Hepatic stellate cell (primary cell): ENCODE measurements around the gene GARNL3.
A peak's percentile ranks its signal among the peaks of the same experiment; 100 is the strongest.

Source experiments
- DNase-seq: peaks from one replicate; pipeline ENCODE4 v3.0.0; 2011; ENCODE audit warnings: low spot score

The GARNL3 gene

DNA sequence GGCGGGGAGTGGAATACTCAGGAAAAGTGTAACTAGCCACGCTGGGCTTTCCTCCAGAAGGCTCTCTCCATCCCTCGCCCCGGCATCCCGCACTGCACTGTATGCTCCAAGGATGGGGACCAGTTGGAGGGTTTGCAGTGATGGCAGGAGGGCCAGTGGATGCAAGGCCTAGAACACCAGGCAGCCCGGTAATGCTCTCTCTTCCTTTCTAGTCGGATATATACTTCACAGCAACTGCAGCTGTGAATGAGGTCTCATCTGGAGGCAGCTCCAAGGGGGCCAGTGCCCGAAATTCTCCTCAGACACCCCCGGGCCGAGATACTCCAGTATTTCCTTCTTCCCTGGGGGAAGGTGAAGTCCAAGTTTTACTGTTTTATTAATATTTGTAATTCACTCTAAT is 122.4 kb downstream of the GARNL3 start:
- DNase-seq = no peak

GRCh38 chr9:127388037-127388855 is 123.7 kb downstream of the GARNL3 start:
- peak; percentile 90 for DNase-seq

DNA sequence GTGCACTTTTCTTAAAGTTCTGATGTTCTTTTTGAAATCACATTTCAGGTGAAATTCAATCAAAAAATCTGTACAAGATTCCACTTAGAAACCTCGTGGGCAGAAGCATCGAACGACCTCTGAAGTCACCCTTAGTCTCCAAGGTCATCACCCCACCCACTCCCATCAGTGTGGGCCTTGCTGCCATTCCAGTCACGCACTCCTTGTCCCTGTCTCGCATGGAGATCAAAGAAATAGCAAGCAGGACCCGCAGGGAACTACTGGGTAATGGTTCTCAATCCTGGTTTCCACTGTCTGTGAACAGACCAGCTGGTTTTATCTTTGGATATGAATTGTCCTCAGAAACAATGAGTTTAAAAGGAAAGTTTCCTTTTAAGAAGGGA is 124.3 kb downstream of the GARNL3 start:
- DNase-seq = no peak

DNA sequence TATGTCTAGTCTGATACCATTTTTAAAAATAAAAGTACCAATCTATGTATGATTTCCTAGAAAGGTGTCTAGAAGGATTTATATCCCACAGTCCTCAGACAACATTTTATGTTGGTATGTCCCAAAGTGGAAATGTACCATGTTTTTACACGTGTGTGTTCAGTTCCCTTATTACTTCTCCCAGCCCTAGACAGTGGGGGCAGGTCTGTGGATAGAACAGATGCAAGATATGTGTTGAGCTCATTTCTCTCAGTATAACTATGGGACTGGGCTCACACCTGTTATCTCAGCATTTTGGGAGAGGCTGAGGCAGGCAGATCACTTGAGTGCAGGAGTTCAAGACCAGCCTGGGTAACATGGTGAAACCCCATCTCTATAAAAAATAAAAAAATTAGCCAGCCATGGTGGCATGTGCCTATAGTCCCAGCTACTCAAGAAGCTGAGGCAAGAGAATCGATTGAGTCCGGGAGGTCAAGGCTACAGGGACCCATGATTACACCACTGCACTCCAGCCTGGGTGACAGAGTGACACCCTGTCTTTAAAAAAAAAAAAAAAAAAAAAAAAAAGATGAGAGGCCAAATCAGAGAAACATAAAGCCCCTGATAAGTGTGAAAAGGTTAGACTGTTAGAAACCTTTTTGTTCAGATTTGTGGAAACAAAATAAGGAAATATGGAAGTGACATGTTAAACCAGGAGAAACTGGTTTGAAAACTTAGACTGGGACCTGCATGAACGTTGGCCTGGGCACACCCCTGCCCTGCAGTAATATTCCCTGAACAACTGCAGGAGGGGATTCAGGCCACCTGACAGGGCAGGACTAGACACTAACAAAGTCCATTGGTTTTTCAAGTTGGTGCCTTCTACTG is 125.0 kb downstream of the GARNL3 start:
- DNase-seq = no peak

GRCh38 chr9:127390248-127390545 is 125.6 kb downstream of the GARNL3 start:
- DNase-seq = no peak

GRCh38 chr9:127390563-127390962 is 126.0 kb downstream of the GARNL3 start:
- no peak for DNase-seq

DNA sequence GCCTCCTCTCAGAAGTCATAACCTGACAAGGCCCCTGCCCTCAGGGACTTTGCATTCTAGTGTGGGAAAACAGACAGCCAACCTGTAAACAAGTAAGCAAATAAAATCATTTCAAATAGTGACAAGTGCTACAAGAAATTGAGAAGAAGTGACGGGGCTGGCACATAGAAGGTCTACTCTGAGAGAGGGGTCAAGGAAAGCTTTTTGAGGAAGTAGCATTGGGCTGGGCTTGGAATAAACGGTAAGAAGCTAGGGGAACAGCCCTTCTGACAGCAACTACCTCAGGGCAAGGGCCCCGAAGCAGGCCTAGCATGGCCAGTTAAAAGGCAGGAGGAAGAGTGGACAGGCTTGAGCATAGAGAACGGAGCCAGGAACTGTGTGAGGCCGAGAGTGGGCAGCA is 127.6 kb downstream of the GARNL3 start:
- DNase-seq = no peak

DNA sequence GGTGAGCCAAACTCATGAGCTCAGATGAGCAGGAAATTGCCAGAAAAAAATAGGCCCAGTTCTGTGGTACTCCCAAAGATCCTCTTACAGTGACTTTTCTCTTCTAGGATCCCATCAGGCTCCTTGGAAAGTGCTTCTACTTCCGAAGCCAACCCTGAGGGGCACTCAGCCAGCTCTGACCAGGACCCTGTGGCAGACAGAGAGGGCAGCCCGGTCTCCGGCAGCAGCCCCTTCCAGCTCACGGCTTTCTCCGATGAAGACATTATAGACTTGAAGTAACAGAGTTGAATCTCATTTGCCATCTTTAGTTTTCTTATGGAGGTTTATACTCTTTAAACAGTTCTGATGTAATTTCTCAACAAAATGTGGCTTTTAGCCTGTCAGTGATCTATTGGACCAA is 128.4 kb downstream of the GARNL3 start:
- no peak for DNase-seq

GRCh38 chr9:127393645-127394044 is 129.1 kb downstream of the GARNL3 start:
- DNase-seq = no peak

GRCh38 chr9:127395497-127396252 is 131.1 kb downstream of the GARNL3 start:
- DNase-seq = no peak

- DNase-seq = no peak
These were observed 131.8 kb downstream of the GARNL3 start for GRCh38 chr9:127396253-127396807.

DNA sequence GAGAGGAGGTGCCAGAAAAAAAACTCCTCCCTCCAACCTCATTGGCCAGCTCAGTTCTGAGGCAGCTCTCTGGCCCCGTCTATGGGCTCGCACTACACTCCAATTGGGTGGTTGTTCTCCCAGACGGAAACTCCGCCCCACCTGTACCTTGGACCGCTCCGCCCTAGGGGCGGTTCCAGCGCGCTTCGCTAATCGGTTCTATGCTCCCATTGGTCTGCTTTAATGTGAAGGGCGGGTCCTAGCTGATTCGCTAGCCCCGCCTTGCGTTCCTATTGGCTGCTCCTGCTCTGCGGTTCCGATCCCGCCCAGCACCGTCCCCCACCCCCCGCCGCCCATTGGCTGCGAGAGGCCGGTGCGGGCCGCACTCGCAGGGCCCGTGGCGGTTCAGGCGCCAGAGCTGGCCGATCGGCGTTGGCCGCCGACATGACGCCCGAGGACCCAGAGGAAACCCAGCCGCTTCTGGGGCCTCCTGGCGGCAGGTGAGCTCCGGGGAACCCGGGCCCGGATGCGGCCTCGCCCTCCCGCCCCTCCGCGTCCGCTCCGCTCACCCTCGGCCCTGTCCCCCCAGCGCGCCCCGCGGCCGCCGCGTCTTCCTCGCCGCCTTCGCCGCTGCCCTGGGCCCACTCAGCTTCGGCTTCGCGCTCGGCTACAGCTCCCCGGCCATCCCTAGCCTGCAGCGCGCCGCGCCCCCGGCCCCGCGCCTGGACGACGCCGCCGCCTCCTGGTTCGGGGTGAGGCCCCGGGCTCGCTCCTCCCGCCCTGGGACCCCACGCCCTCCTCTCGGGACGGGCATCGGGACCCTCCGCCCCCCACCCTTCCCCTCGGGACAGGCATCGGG is 132.5 kb downstream of the GARNL3 start, which contains the start of gene SLC2A8:
TSS of gene SLC2A8 (plus strand) at position 362 of the 838 bp plus-strand sequence. CDS start at position 424, 62 bp downstream.
- peak; percentile 96 for DNase-seq

DNA sequence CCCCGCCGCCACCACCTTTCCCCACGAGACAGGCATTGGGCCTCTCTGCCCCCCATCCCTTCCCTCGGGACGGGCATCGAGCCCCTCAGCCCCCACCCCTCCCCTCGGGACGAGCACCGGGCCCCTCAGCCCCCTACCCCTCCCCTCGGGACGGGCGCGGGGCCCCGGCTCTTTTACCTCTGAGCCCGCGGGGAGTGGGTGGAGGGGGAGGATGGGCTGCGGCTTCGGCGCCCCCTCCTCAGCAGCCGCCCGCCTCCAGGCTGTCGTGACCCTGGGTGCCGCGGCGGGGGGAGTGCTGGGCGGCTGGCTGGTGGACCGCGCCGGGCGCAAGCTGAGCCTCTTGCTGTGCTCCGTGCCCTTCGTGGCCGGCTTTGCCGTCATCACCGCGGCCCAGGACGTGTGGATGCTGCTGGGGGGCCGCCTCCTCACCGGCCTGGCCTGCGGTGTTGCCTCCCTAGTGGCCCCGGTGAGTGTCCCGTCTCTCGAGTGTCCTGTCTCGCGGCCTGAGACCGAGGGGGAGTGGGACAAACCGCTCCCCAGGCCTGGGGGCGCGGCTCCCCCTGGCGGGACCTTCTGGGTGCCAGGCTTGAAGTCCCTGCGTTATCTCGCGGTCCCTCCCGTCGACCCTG is 133.2 kb downstream of the GARNL3 start:
- DNase-seq = peak; percentile 32

GRCh38 chr9:127398275-127398647 is 133.7 kb downstream of the GARNL3 start:
- DNase-seq = no peak

GRCh38 chr9:127398715-127399400 is 134.3 kb downstream of the GARNL3 start:
- no peak for DNase-seq

DNA sequence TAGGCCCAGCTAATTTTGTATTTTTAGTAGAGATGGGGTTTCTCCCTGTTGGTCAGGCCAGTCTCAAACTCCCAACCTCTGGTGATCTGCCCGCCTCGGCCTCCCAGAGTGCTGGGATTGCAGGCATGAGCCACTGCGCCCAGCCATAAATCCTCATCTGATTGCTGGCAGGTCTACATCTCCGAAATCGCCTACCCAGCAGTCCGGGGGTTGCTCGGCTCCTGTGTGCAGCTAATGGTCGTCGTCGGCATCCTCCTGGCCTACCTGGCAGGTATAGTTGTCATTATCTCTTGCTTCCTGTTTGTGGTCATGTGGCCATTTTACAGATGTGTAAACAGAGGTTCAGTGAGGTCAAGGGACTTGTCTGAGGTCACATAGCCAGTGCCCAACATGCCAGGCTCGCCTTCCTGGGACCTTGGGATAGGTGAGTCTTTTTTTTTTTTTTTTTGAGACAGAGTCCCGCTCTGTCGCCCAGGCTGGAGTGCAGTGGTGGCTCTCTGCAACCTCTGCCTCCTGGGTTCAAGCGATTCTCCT is 135.2 kb downstream of the GARNL3 start:
- DNase-seq = no peak

- DNase-seq = no peak
These were observed 138.0 kb downstream of the GARNL3 start for GRCh38 chr9:127402401-127403090.

DNA sequence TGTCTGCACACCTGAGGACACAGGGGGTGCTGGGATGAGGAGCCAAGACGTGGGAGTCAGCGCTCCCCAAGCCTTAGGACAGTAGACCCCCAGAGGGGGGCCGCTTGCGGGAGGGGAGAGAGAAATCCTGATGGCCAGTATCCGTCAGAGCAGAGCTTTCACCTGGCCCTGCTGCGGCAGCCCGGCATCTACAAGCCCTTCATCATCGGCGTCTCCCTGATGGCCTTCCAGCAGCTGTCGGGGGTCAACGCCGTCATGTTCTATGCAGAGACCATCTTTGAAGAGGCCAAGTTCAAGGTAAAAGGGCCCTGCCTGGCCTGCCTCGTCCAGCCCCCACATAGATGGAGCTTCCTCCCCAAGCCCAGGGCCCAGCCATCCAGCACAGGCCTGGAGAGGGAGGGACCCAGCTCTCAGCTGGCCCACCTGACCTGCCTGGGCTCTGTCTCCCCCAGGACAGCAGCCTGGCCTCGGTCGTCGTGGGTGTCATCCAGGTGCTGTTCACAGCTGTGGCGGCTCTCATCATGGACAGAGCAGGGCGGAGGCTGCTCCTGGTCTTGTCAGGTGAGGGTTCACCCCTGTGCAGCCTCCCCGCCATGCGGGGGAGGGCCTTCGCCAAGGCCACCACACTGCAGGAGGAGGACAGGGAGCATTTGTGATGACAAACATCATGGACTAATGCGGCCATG is 139.1 kb downstream of the GARNL3 start:
- DNase-seq = no peak

DNA sequence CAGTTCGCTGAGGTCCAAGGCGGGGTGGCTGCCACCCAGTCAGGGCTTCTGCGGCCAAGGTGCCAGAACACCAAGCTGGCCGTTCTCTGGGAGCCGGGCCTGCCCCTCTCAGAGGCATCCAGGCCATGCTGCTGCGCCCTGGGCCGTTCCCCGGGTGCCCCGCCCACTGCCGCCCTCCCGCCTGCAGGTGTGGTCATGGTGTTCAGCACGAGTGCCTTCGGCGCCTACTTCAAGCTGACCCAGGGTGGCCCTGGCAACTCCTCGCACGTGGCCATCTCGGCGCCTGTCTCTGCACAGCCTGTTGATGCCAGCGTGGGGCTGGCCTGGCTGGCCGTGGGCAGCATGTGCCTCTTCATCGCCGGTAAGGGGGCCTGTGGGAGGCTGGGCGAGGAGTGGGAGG is 140.1 kb downstream of the GARNL3 start:
- no peak for DNase-seq
